Neural crest cell (in vitro differentiated cells): Measurements from ENCODE around the gene LTC4S. TPM values are rescaled to one million over a fixed set of nuclear protein-coding genes. Genes with fewer than 3 reads are reported as not detected.
A peak's percentile ranks its signal among the peaks of the same experiment; 100 is the strongest.

Source experiments
- DNase-seq: peaks from one replicate; pipeline ENCODE4 v3.0.0; 2021; ENCODE audit warnings: low read depth, mixed read lengths, low spot score
- H3K27ac Mint-ChIP-seq: one replicate; pipeline ENCODE4 v1.8.0; 2021; ENCODE audit warnings: mild to moderate bottlenecking, mixed read lengths; ENCODE audit not compliant: unreplicated experiment
- H3K27me3 Mint-ChIP-seq: 2 replicates; pipeline ENCODE4 v1.8.0; 2021; ENCODE audit warnings: low read depth, mild to moderate bottlenecking, mixed read lengths
- H3K36me3 Mint-ChIP-seq: 2 replicates; pipeline ENCODE4 v1.8.0; 2021; ENCODE audit warnings: low read depth, mild to moderate bottlenecking, mixed read lengths
- H3K4me1 Mint-ChIP-seq: 2 replicates; pipeline ENCODE4 v1.8.0; 2021; ENCODE audit warnings: mixed read lengths
- H3K4me3 Mint-ChIP-seq: one replicate; pipeline ENCODE4 v1.8.0; 2021; ENCODE audit warnings: mild to moderate bottlenecking, mixed read lengths
- H3K9me3 Mint-ChIP-seq: 2 replicates; pipeline ENCODE4 v1.8.0; 2021; ENCODE audit warnings: mixed read lengths
- total RNA-seq: library from RNA; stranded (reverse); gene quantifications from 2 replicates; pipeline ENCODE4 v1.2.1, GENCODE V29; 2021
- TF ChIP-seq, protein P1 (sequence below): fragments of 200-600 bp; sonication (generic); conservative IDR thresholded peaks from 2 replicates; pipeline ENCODE4 v1.5.0; 2021; ENCODE audit warnings: antibody characterized with exemption, mild to moderate bottlenecking

Gene LTC4S
- total RNA-seq, 1 donor from 2014 or later, result 3.3 TPM

DNA sequence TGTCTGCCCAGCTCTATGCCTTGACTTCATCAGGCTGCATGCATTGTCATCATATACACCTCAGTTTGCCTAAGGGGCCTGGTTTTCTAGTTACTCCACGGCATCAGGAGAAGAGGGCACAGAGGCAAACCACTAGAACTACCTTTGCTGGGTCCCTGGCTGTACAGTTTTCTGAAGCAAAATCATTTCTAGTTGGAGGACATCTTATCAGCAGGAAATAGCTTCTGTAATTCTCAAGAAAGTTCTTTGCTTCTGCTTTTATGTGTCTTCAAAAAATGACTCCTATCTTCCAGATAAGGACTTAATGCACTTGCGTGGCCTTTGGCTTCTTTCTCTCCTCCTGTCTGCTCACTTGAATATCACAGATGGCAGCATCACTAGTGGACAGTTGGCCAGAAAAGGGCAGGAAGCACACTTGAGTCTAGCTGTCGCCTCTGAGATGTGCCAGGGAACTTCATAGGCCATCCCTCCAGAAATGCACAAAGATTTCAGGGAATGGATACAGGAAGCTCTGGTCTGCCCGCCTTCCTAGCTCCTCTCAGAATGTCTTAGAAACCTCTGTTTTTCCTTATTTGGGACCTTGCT lies 22.4 kb upstream of the LTC4S start:
- Mint-ChIP-seq H3K27ac (peak overlapping the region; percentile 87), H3K9me3 (no peaks in the 10 kb centered on the region), H3K4me3 (no peak overlapping the region), H3K27me3 (no peaks in the 10 kb centered on the region), H3K4me1 (peaks cover 3% of the 10 kb centered on the region), H3K36me3 (peaks cover 12% of the 10 kb centered on the region)
- DNase-seq, result no peak
- TF ChIP-seq, protein P1, sequence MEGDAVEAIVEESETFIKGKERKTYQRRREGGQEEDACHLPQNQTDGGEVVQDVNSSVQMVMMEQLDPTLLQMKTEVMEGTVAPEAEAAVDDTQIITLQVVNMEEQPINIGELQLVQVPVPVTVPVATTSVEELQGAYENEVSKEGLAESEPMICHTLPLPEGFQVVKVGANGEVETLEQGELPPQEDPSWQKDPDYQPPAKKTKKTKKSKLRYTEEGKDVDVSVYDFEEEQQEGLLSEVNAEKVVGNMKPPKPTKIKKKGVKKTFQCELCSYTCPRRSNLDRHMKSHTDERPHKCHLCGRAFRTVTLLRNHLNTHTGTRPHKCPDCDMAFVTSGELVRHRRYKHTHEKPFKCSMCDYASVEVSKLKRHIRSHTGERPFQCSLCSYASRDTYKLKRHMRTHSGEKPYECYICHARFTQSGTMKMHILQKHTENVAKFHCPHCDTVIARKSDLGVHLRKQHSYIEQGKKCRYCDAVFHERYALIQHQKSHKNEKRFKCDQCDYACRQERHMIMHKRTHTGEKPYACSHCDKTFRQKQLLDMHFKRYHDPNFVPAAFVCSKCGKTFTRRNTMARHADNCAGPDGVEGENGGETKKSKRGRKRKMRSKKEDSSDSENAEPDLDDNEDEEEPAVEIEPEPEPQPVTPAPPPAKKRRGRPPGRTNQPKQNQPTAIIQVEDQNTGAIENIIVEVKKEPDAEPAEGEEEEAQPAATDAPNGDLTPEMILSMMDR, result no peak

DNA sequence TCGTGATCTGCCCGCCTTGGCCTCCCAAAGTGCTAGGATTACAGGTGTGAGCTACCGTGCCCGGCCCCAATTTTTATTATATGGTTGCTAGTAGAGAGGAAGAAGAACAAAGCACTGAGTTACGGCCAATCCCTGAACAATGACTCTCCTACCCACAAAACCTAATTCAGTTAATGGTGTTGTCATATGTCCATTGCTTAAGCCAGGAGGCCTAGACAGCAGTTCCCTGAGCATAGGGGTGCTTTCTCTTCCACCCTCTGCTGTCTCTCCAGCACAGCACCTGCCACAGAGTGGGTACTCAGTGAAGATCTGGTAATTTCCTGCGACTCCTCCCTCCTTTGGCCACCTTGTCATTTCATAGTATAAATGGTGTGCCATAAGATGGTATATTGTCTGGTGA lies 21.4 kb upstream of the LTC4S start:
- Mint-ChIP-seq H3K4me3 (no peak overlapping the region), H3K27ac (no peak overlapping the region), H3K36me3 (peaks cover 12% of the 10 kb centered on the region), H3K9me3 (no peaks in the 10 kb centered on the region), H3K27me3 (no peaks in the 10 kb centered on the region), H3K4me1 (no peaks in the 10 kb centered on the region)
- DNase-seq, result no peak
- TF ChIP-seq, protein P1, result no peak

DNA sequence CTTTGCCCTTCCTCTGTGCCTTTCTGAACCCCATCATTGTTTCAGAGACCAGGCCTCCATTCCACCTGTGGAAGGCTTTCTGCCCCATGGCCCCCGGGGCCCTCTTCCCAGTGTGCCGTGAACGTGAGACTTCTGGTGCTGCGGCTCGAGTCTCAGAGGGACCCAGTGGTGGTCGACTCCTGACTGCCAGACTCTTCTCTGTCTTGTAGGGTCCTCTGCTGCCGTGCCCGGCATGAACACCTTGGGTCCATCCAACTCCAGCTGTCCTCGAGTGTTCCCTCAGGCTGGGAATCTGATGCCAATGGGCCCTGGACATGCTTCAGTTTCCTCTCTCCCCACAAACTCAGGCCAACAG lies 20.1 kb upstream of the LTC4S start:
- no peak overlapping the region for H3K27ac Mint-ChIP-seq
- no peak for DNase-seq
- H3K4me1 Mint-ChIP-seq, result no peaks in the 10 kb centered on the region
- H3K36me3 Mint-ChIP-seq, result peaks cover 17% of the 10 kb centered on the region
- no peaks in the 10 kb centered on the region for H3K9me3 Mint-ChIP-seq
- no peaks in the 10 kb centered on the region for H3K27me3 Mint-ChIP-seq
- no peak overlapping the region for H3K4me3 Mint-ChIP-seq
- TF ChIP-seq, protein P1, result no peak

DNA sequence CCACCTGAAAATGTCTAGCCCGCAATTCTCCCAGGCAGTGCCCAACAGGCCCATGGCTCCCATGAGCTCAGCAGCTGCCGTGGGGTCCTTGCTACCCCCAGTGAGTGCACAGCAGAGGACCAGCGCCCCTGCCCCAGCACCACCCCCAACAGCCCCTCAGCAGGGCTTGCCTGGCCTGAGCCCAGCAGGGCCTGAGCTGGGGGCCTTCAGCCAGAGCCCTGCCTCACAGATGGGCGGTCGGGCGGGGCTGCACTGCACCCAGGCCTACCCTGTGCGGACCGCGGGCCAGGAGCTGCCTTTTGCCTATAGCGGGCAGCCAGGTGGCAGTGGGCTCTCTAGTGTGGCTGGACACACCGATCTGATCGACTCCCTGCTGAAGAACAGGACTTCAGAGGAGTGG lies 19.3 kb upstream of the LTC4S start:
- no peak for DNase-seq
- TF ChIP-seq, protein P1, result no peak
- no peaks in the 10 kb centered on the region for H3K27me3 Mint-ChIP-seq
- H3K36me3 Mint-ChIP-seq, result peaks cover 11% of the 10 kb centered on the region
- no peak overlapping the region for H3K4me3 Mint-ChIP-seq
- H3K27ac Mint-ChIP-seq, result no peak overlapping the region
- H3K9me3 Mint-ChIP-seq, result no peaks in the 10 kb centered on the region
- H3K4me1 Mint-ChIP-seq, result no peaks in the 10 kb centered on the region

DNA sequence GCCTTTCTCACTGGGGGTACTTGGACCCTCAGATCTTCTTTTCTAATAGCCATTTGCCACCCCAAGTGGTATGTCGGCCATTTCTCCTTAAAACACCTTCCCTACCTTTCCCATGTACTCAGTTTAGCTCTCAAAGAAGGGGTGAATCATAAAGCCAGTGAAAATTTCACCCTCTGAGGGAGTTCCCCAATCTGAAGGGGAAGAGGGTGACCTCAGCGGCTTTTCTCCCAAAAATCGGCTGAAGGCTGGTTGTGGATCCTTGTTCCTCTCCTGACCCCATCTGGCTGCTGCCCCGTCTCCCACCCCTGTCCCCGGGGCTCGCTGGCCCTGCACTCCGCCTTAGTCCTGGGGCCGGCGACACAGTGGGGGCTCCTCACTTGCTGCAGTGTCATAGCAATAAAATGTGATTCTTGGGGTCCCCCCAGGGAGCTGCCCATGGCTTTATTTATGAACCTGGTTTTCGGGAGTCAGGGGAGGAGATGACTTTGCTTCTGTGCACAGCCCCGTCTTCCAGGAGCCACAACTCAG lies 17.3 kb upstream of the LTC4S start:
- Mint-ChIP-seq H3K9me3 (no peaks in the 10 kb centered on the region), H3K27me3 (no peaks in the 10 kb centered on the region), H3K4me1 (no peaks in the 10 kb centered on the region), H3K27ac (no peak overlapping the region), H3K4me3 (no peak overlapping the region), H3K36me3 (peaks cover 4% of the 10 kb centered on the region)
- TF ChIP-seq, protein P1, result no peak
- DNase-seq, result no peak
